HepG2 (cell line): ENCODE data around the gene RPP14. TPM values are rescaled to one million over a fixed set of nuclear protein-coding genes. Genes with fewer than 3 reads are reported as not detected.

ENCODE experiments used
- ATF7-NPFF ChIP-seq: sonication (generic); formaldehyde crosslinking; IDR thresholded peaks from 2 replicates; pipeline ENCODE4 v1.8.1; 2023; ENCODE audit warnings: mild to moderate bottlenecking, low read depth, missing genetic modification reagents, moderate library complexity
- EP300 ChIP-seq, 3 experiments: sonication (generic) in 1 of 3; formaldehyde crosslinking in 1 of 3; IDR thresholded peaks; 2 replicates each; pipeline versions ENCODE4 v1.5.1 to v1.6.1; 2011 to 2020; ENCODE audit warnings: low read depth in 2 of 3, low read length in 2 of 3, borderline replicate concordance in 1 of 3, improper control_type of control experiment in 1 of 3, mild to moderate bottlenecking in 1 of 3, missing genetic modification reagents in 1 of 3, moderate library complexity in 1 of 3
- ESRRA ChIP-seq: sonication (generic); formaldehyde crosslinking; IDR thresholded peaks from 2 replicates; pipeline ENCODE4 v1.5.1; 2020; ENCODE audit warnings: mild to moderate bottlenecking, low read depth, missing genetic modification reagents
- FIP1L1 ChIP-seq: fragments of 200-400 bp; formaldehyde crosslinking; IDR thresholded peaks from 2 replicates; pipeline ENCODE4 v1.6.1; 2018; ENCODE audit warnings: low read depth, mild to moderate bottlenecking, low read length, moderate library complexity, borderline replicate concordance; ENCODE audit not compliant: insufficient read depth
- HMG20A ChIP-seq: IDR thresholded peaks from 2 replicates; pipeline ENCODE4 v1.6.1; 2016; ENCODE audit warnings: borderline replicate concordance
- KDM5A ChIP-seq: fragments of 200-600 bp; sonication (generic); IDR thresholded peaks from 2 replicates; pipeline ENCODE4 v1.7.0; 2018; ENCODE audit warnings: antibody characterized with exemption, mild to moderate bottlenecking, low read length, borderline replicate concordance
- MAF1 ChIP-seq: sonication (generic); formaldehyde crosslinking; IDR thresholded peaks from 2 replicates; pipeline ENCODE4 v1.5.0; 2020; ENCODE audit warnings: missing genetic modification reagents, borderline replicate concordance
- MZF1 ChIP-seq: sonication (generic); formaldehyde crosslinking; IDR thresholded peaks from 2 replicates; pipeline ENCODE4 v1.8.1; 2023; ENCODE audit warnings: mild to moderate bottlenecking, missing genetic modification reagents, borderline replicate concordance
- NONO ChIP-seq, 2 experiments: fragments of 450-650 bp in 1 of 2; sonication (generic) in 1 of 2; formaldehyde crosslinking in 1 of 2; IDR thresholded peaks in 1 of 2; conservative IDR thresholded peaks in 1 of 2; 2 replicates each; pipeline versions ENCODE4 v1.6.1 to v1.8.0; 2017 to 2022; ENCODE audit warnings: mild to moderate bottlenecking in 1 of 2, missing genetic modification reagents in 1 of 2, moderate library complexity in 1 of 2
- POLR2A ChIP-seq, 2 experiments: IDR thresholded peaks; 2 replicates each; pipeline ENCODE4 v1.6.1; 2011; ENCODE audit warnings: low read depth in 2 of 2, low read length in 2 of 2, mild to moderate bottlenecking in 1 of 2, moderate library complexity in 1 of 2; ENCODE audit not compliant: insufficient read depth in 1 of 2
- POLR2AphosphoS5 ChIP-seq: IDR thresholded peaks from 2 replicates; pipeline ENCODE4 v1.6.1; 2012; ENCODE audit warnings: low read depth, low read length
- RARA ChIP-seq: IDR thresholded peaks from 2 replicates; pipeline ENCODE4 v1.6.1; 2016; ENCODE audit warnings: missing genetic modification reagents, missing compliant biosample characterization
- SMYD3 ChIP-seq: sonication (generic); formaldehyde crosslinking; IDR thresholded peaks from 2 replicates; pipeline ENCODE4 v1.8.1; 2023; ENCODE audit warnings: mild to moderate bottlenecking, missing genetic modification reagents
- ZNF205 ChIP-seq: IDR thresholded peaks from 2 replicates; pipeline ENCODE4 v1.6.1; 2018; ENCODE audit warnings: missing biosample characterization, missing genetic modification reagents
- ZNF260 ChIP-seq: sonication (generic); formaldehyde crosslinking; IDR thresholded peaks from 2 replicates; pipeline ENCODE4 v1.4.0; 2020; ENCODE audit warnings: missing genetic modification reagents, low read depth, mild to moderate bottlenecking, borderline replicate concordance
- ZNF460 ChIP-seq: sonication (generic); formaldehyde crosslinking; IDR thresholded peaks from 2 replicates; pipeline ENCODE4 v1.5.1; 2020; ENCODE audit warnings: missing genetic modification reagents, mild to moderate bottlenecking, borderline replicate concordance
- ZNF546 ChIP-seq: sonication (generic); formaldehyde crosslinking; conservative IDR thresholded peaks from 2 replicates; pipeline ENCODE4 v1.8.1; 2023; ENCODE audit warnings: mild to moderate bottlenecking, missing genetic modification reagents
- polyA plus RNA-seq, 8 experiments: library from polyadenylated mRNA; depleted of rRNA in 3 of 8; stranded (reverse) in 7 of 8; unstranded in 1 of 8; fragments of >200 nt; fragmentation: Illumina TruSeq in 4 of 8; extraction: Trizol in 4 of 8; gene quantifications; 2 replicates each; pipeline versions ENCODE4 v1.2.1 to v1.2.3, GENCODE V29; 2011 to 2016; ENCODE audit warnings: low read depth in 4 of 8, missing spikeins in 1 of 8, mixed read lengths in 1 of 8; ENCODE audit not compliant: insufficient read depth in 1 of 8
- total RNA-seq, 5 experiments: library from RNA; depleted of rRNA; stranded (reverse); fragments of >200 nt; fragmentation: Illumina TruSeq; extraction: Trizol; gene quantifications; 2 replicates each; pipeline ENCODE4 v1.2.3, GENCODE V29; 2016; ENCODE audit warnings: low read depth in 1 of 5
- TF ChIP-seq, protein P1 (sequence below): IDR thresholded peaks from 2 replicates; pipeline ENCODE4 v1.6.1; 2016; ENCODE audit warnings: missing compliant biosample characterization, missing genetic modification reagents, borderline replicate concordance
- TF ChIP-seq, protein P2 (sequence below): sonication (generic); formaldehyde crosslinking; IDR thresholded peaks from 2 replicates; pipeline ENCODE4 v1.4.0; 2020; ENCODE audit warnings: missing genetic modification reagents
- TF ChIP-seq, protein P3 (sequence below): IDR thresholded peaks from 2 replicates; pipeline ENCODE4 v1.6.1; 2016; ENCODE audit warnings: low read depth

RPP14 gene
- total and polyA plus RNA-seq, 2 of the 13 experiments (the other 11 are each of a cell fraction or from before 2014, with no cell fraction given), result 15.4 to 16.2 TPM

DNA sequence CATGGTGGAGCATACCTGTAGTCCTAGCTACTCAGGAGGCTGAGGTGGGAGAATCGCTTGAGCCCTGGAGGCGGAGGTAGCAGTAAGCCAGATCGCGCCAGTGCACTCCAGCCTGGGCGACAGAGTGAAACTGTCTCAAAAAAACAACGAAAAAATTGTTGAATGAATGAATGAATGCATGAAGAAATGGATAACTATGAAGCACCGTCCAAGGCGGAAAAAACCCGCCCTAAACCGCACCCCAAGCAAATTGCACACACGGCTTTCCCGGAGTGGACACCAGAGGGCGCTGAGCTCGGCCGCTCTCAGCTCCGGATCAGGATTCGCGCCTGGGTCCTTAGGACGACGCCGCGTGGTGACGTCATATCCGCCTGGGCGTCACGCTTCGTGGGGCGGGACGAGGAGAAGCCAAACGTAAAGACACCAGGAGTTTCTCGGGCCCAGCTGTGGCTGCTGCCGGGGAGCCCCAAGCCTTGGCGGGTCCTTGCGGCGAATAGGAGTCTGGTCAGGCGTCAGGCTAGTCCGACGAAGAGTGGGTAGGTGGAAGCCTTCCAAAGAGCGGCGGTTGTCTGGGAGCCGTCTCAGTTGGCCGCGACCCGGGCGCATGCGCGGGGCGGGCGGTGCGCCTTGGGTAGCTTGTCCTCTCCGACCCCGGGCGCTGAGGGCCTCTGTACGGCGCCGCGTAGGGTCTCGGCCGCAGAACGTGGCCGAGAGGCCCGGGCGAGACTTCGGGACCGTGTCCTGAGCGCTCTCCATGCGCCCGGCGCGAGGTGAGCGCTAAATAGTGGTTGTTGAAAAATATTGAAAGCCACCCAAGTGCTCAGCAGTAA lies at the start of gene RPP14, which contains the start of gene HTD2 (continued):
- TF ChIP-seq, protein P1, sequence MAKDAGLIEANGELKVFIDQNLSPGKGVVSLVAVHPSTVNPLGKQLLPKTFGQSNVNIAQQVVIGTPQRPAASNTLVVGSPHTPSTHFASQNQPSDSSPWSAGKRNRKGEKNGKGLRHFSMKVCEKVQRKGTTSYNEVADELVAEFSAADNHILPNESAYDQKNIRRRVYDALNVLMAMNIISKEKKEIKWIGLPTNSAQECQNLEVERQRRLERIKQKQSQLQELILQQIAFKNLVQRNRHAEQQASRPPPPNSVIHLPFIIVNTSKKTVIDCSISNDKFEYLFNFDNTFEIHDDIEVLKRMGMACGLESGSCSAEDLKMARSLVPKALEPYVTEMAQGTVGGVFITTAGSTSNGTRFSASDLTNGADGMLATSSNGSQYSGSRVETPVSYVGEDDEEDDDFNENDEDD (CRISPR knock-in tag), result peak; percentile 95
- TF ChIP-seq KDM5A (peak; percentile 93), NONO (IDR thresholded peaks at IDR 0.05) (no peak), NONO (CRISPR knock-in tag; conservative IDR thresholded peaks at IDR 0.05) (peak; percentile 91), MZF1 (CRISPR knock-in tag) (no peak), ZNF546 (CRISPR knock-in tag) (no peak), ATF7-NPFF (CRISPR knock-in tag) (no peak), EP300 (IDR thresholded peaks at IDR 0.05; ENCODE audit: low read depth in 2 of 2, low read length in 2 of 2) (peak in 1 of 2 experiments; percentile 26; a peak in 1 of 4 replicates), EP300 (CRISPR knock-in tag; IDR thresholded peaks at IDR 0.05; ENCODE audit: borderline replicate concordance) (0 out of 2 replicates have a peak, but pooled peaks have one; percentile 36), FIP1L1 (no peak), MAF1 (CRISPR knock-in tag) (no peak), POLR2A (IDR thresholded peaks at IDR 0.05; ENCODE audit: insufficient read depth in 1 of 2, low read depth in 2 of 2, low read length in 2 of 2) (peak; percentile 70 to 73), ZNF205 (CRISPR knock-in tag) (peak; percentile 60), ZNF460 (CRISPR knock-in tag) (no peak), RARA (peak; percentile 47), SMYD3 (CRISPR knock-in tag) (0 out of 2 replicates have a peak, but pooled peaks have one; percentile 60), HMG20A (no peak), POLR2AphosphoS5 (peak; percentile 68), ESRRA (CRISPR knock-in tag) (peak; percentile 57; the same call in 1 of the 2 replicates), ZNF260 (no peak)
- TF ChIP-seq, protein P2, sequence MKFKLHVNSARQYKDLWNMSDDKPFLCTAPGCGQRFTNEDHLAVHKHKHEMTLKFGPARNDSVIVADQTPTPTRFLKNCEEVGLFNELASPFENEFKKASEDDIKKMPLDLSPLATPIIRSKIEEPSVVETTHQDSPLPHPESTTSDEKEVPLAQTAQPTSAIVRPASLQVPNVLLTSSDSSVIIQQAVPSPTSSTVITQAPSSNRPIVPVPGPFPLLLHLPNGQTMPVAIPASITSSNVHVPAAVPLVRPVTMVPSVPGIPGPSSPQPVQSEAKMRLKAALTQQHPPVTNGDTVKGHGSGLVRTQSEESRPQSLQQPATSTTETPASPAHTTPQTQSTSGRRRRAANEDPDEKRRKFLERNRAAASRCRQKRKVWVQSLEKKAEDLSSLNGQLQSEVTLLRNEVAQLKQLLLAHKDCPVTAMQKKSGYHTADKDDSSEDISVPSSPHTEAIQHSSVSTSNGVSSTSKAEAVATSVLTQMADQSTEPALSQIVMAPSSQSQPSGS (CRISPR knock-in tag), result peak; percentile 98
- TF ChIP-seq, protein P3, sequence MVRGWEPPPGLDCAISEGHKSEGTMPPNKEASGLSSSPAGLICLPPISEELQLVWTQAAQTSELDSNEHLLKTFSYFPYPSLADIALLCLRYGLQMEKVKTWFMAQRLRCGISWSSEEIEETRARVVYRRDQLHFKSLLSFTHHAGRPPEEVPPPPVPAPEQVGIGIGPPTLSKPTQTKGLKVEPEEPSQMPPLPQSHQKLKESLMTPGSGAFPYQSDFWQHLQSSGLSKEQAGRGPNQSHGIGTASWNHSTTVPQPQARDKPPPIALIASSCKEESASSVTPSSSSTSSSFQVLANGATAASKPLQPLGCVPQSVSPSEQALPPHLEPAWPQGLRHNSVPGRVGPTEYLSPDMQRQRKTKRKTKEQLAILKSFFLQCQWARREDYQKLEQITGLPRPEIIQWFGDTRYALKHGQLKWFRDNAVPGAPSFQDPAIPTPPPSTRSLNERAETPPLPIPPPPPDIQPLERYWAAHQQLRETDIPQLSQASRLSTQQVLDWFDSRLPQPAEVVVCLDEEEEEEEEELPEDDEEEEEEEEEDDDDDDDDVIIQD (CRISPR knock-in tag), result peak; percentile 67; the same call in 1 of the 2 replicates
